ENCODE measurements around the gene TCF12. TPM values are rescaled to one million over a fixed set of nuclear protein-coding genes. Genes with fewer than 3 reads are reported as not detected.

TCF12 gene
- total RNA-seq, 1 donor from 2014 or later, result 46.5 TPM

GRCh38 chr15:57321485-57321884, 403.0 kb downstream of the TCF12 start:
- DNase-seq (ENCODE audit: missing footprints) (no peak), ATAC-seq (no peak)
- intact Hi-C loops (cut with DNase I), result no loop called here

GRCh38 chr15:57321973-57322601, 403.6 kb downstream of the TCF12 start:
- DNase-seq (ENCODE audit: missing footprints) (no peak), ATAC-seq (no peak)
- intact Hi-C loops (cut with DNase I), result no loop called here

- ATAC-seq (no peak), DNase-seq (ENCODE audit: missing footprints) (no peak)
- intact Hi-C loops (cut with DNase I), result no loop called here
These were observed 404.3 kb downstream of the TCF12 start for GRCh38 chr15:57322602-57323250.

- intact Hi-C loops (cut with DNase I), result no loop called here
- DNase-seq (ENCODE audit: missing footprints) (no peak), ATAC-seq (no peak)
These were observed 404.9 kb downstream of the TCF12 start for GRCh38 chr15:57323299-57323805.

- ATAC-seq (no peak), DNase-seq (ENCODE audit: missing footprints) (no peak)
- intact Hi-C loops (cut with DNase I), result no loop called here
These were observed 405.6 kb downstream of the TCF12 start for GRCh38 chr15:57323806-57324589.

DNA sequence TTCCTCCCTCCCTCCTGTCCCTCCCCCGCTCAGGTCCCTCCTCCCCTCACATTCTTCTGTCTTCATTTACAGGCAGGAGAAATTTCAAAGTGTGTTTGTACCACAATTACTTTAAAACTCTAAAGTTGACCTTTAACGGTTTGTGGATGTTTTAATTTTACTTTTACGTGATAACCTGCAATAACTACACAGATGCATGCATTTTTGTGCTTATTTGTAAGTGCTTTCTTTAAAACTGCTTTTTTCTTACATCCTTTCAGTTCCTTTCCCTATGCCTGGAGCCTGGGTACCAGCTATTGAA, 406.1 kb downstream of the TCF12 start:
- intact Hi-C loops (cut with DNase I), result no loop called here
- DNase-seq (ENCODE audit: missing footprints) (no peak), ATAC-seq (no peak)

DNA sequence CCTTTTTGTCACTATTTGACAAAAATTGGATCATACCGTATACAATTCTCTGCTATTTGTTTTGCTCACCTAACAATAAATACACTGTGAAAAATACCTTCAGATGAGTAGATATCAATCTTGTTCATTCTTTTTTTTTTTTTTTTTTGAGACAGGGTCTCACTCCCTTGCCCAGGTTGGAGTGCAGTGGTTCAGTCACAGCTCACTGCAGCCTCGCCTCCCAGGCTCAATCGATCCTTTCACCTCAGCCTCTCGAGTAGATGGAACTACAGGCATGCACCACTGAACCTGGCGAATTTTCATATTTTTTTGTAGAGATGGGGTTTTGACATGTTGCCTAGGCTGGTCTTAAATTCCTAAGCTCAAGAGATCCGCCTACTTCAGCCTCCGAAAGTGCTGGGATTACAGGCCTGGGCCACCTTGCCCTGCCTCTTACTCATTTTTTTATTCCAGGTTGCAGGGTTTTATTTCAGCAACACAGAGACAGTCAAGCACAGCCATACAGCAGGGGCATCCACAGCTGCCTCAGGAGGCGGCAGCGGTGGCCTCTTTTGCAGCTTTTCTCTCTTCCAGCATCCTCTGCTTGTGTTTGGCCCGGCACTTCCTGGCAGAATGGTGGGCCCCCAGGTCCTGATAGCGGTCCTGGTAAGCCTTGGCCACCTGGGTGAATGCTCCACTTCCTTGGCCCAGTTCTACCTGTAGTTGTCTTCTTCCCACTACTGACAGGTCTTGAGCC, 406.7 kb downstream of the TCF12 start:
- intact Hi-C loops (cut with DNase I), result no loop called here
- DNase-seq (ENCODE audit: missing footprints), result no peak
- no peak for ATAC-seq

DNA sequence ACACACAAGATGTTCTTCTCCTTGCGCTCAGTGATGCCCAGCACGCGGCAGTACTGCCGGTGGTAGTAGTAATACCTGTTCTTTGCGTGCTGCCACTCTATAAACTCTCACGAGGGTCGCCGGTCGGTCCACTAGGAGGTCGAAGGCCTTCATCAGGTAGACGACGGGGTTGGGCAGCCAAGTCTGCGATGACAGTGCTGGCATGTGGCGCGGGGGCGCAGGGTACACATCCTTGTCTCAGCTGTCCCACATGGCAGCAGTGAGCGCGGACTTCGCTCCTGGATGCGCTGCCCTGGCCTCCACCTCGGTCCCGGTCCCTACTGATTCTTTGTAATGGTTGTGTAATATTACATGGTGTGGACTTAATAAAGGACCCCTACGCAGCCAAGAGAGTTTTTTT, 407.8 kb downstream of the TCF12 start:
- intact Hi-C loops (cut with DNase I), result no loop called here
- DNase-seq (ENCODE audit: missing footprints), result no peak
- no peak for ATAC-seq

DNA sequence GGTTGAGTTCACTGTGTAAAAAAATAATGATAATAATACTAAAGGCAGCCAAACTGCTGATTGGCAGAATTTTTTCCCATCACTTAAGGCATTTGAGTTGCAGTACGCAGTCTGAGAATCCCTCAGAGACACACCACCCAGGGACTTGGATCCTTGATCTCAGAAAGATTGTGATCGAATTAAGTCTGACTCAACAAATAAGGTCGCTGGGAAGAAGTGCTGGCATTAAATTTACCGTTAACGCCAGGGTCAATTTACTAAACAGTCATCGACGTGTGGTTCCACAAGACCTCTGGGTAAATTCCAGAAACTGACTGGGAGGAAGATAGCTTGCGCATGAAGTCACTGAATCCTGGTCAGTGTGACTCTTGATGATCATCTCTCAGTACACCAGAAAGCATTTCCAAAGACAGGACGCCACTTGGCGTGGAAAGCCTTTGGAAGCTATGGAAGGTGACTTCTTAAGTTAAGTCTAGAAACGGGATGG, 409.6 kb downstream of the TCF12 start:
- no peak for DNase-seq (ENCODE audit: missing footprints)
- intact Hi-C loops (cut with DNase I), result no loop called here
- ATAC-seq, result peak; percentile 60

DNA sequence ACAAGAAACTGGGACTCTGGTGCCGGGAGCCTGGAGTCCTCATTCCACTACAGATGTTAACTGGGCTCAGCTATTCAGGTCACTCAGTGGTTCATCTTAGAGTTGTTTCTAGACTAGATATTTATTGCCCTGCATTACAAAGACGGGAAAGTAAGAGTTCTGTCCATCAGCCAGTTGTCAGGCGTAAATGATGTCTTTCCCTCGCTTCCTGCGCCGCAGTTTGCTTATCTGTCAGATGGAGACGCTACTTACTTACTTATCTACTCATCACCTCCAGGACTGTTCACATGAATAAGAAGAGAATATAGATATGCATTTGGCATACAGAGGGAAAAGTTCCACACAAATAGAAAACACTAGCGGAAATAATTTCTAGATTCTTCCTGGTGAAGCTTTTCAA, 410.0 kb downstream of the TCF12 start:
- no peak for DNase-seq (ENCODE audit: missing footprints)
- intact Hi-C loops (cut with DNase I), result no loop called here
- peak; percentile 23 for ATAC-seq

DNA sequence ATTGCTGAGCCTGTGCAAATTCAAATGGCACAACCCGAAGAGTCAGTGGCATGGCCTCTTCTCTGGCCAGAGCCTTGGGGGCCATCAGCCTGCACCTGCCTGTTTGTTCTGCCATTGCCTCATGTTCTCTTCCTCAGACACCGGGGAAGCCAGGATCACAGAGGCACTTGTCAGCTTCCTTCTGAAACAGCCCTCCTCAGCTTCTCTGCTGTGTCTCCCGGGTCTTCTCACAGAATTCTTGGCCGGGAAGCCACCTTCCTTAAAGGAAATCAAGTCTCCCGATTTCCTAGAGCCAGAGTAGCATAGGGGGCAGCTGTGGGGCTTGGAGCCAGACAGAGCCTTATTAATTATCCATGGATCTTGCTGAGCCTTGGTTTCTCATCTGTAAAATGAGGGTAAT, 410.5 kb downstream of the TCF12 start:
- ATAC-seq (no peak), DNase-seq (ENCODE audit: missing footprints) (no peak)
- intact Hi-C loops (cut with DNase I), result no loop called here

- no peak for ATAC-seq
- intact Hi-C loops (cut with DNase I), result no loop called here
- no peak for DNase-seq (ENCODE audit: missing footprints)
These were observed 411.3 kb downstream of the TCF12 start for GRCh38 chr15:57329582-57330367.

- intact Hi-C loops (cut with DNase I), result no loop called here
- DNase-seq (ENCODE audit: missing footprints), result no peak
- no peak for ATAC-seq
These were observed 412.3 kb downstream of the TCF12 start for GRCh38 chr15:57330619-57331340.

- ATAC-seq, result no peak
- DNase-seq (ENCODE audit: missing footprints), result no peak
- intact Hi-C loops (cut with DNase I), result no loop called here
These were observed 413.9 kb downstream of the TCF12 start for GRCh38 chr15:57332326-57332725.

DNA sequence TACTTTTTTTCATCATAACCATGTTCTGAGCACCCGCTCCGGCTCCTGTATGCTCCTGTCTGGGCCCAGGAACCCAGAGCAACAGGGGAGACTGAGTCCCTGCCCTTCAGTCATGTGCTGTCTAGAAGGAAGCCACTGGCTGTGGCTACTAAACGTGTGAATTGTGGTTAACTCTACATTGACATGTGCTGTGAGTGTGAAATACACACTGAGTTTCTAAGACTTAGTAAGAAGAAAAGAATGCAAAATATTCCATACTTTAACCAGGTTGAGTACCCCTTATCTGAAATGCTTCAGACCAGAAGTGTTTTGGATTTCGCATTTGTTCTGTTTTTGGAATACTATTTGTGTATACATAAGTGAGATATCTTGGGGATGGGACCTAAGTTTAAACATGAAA, 415.0 kb downstream of the TCF12 start:
- no peak for DNase-seq (ENCODE audit: missing footprints)
- intact Hi-C loops (cut with DNase I), result no loop called here
- no peak for ATAC-seq

GRCh38 chr15:57334257-57334656, 415.8 kb downstream of the TCF12 start:
- intact Hi-C loops (cut with DNase I), result no loop called here
- no peak for DNase-seq (ENCODE audit: missing footprints)
- no peak for ATAC-seq

DNA sequence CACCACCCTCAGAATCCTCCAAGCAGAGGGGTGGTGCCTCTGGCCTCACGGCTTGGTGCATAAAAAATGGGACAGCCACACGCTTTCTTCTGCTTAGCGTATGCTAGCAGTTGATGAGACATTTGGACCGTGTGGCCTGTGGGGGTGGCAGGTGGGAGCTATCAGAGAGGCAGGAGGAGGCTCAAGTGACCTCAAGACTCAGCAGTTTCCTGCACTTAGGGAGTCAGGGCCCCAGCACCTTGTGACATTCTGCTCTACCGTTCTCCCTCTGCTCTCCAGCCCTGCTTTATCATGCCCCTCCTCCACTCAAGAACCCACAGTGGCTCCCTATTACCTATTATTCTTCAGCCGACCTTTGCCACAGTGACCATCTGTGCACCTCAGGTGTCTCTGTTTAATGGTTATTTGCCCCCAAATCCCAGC, 416.9 kb downstream of the TCF12 start:
- ATAC-seq, result no peak
- DNase-seq (ENCODE audit: missing footprints), result no peak
- intact Hi-C loops (cut with DNase I), result no loop called here

GRCh38 chr15:57335719-57336118, 417.3 kb downstream of the TCF12 start:
- no peak for ATAC-seq
- no peak for DNase-seq (ENCODE audit: missing footprints)
- intact Hi-C loops (cut with DNase I), result no loop called here
